GM06990 (cell line): ENCODE measurements around the gene FFAR1.

Experiments
- DNase-seq: peaks from one replicate; pipeline ENCODE4 v3.0.0-alpha.2; 2011; ENCODE audit not compliant: insufficient read length; ENCODE audit errors: extremely low read depth
- H3K27me3 ChIP-seq: replicated peaks from 2 replicates; pipeline ENCODE4 v1.6.0; 2011; ENCODE audit warnings: low read length; ENCODE audit not compliant: control insufficient read depth, insufficient read depth
- H3K36me3 ChIP-seq: 2 replicates; pipeline ENCODE4 v1.5.1; 2011; ENCODE audit warnings: low read length; ENCODE audit not compliant: control insufficient read depth, insufficient read depth
- H3K4me3 ChIP-seq: replicated peaks from 2 replicates; pipeline ENCODE4 v1.5.1; 2011; ENCODE audit warnings: low read depth, mild to moderate bottlenecking, control low read depth, low read length
- CTCF ChIP-seq: IDR thresholded peaks from 2 replicates; pipeline ENCODE4 v1.5.1; 2011; ENCODE audit warnings: low read length, control low read depth, mild to moderate bottlenecking, inconsistent platforms; ENCODE audit not compliant: insufficient read depth, poor library complexity, severe bottlenecking

The FFAR1 gene

GRCh38 chr19:35315883-35316282, 31.8 kb upstream of the FFAR1 start:
- DNase-seq, result no peak
- peak; percentile 8 for TF ChIP-seq CTCF
- H3K36me3 ChIP-seq, result no peaks in the 10 kb centered on the region
- H3K4me3 ChIP-seq, result no peak overlapping the region
- no peaks in the 10 kb centered on the region for H3K27me3 ChIP-seq

GRCh38 chr19:35316560-35316959, 31.1 kb upstream of the FFAR1 start:
- TF ChIP-seq CTCF, result no peak
- DNase-seq, result no peak
- Histone ChIP-seq H3K36me3 (no peaks in the 10 kb centered on the region), H3K27me3 (no peaks in the 10 kb centered on the region), H3K4me3 (no peak overlapping the region)

GRCh38 chr19:35317464-35318043, 30.1 kb upstream of the FFAR1 start:
- TF ChIP-seq CTCF, result no peak

GRCh38 chr19:35318679-35319448, 28.8 kb upstream of the FFAR1 start:
- no peaks in the 10 kb centered on the region for H3K36me3 ChIP-seq
- TF ChIP-seq CTCF, result no peak
- no peaks in the 10 kb centered on the region for H3K27me3 ChIP-seq
- no peak for DNase-seq
- no peak overlapping the region for H3K4me3 ChIP-seq

More at GRCh38 chr19:35317464-35318043, 30.1 kb upstream of the FFAR1 start:
- no peak for DNase-seq
- H3K4me3 ChIP-seq, result no peak overlapping the region
- H3K36me3 ChIP-seq, result no peaks in the 10 kb centered on the region
- no peaks in the 10 kb centered on the region for H3K27me3 ChIP-seq

GRCh38 chr19:35320065-35320713, 27.5 kb upstream of the FFAR1 start:
- Histone ChIP-seq H3K27me3 (no peaks in the 10 kb centered on the region), H3K4me3 (no peak overlapping the region), H3K36me3 (no peaks in the 10 kb centered on the region)
- no peak for TF ChIP-seq CTCF
- DNase-seq, result no peak
